RWPE2 (cell line): ENCODE data around the gene TRNAU1AP.

ENCODE experiments used
- ATAC-seq: fragments of 200-7000 bp; cut with Tn5 transposase; 3 replicates; pipeline ENCODE4 v1.9.1; 2021; ENCODE audit warnings: low read depth
- DNase-seq: peaks from one replicate; pipeline ENCODE4 v3.0.0-alpha.2; 2020; ENCODE audit warnings: low spot score
- H3K27ac ChIP-seq: fragments of 450-650 bp; 2 replicates; pipeline ENCODE4 v1.5.1; 2017; ENCODE audit warnings: mild to moderate bottlenecking; ENCODE audit not compliant: poor library complexity, severe bottlenecking
- H3K27me3 ChIP-seq: fragments of 250-450 bp; sonication (Bioruptor Pico); 2 replicates; pipeline ENCODE4 v1.5.1; 2021; ENCODE audit warnings: mild to moderate bottlenecking, moderate library complexity; ENCODE audit not compliant: insufficient read depth, poor library complexity, severe bottlenecking
- H3K36me3 ChIP-seq: fragments of 250-450 bp; sonication (Bioruptor Pico); 2 replicates; pipeline ENCODE4 v1.5.1; 2020; ENCODE audit warnings: low read depth, mild to moderate bottlenecking, moderate library complexity
- H3K4me1 ChIP-seq: fragments of 250-450 bp; sonication (Bioruptor Pico); 2 replicates; pipeline ENCODE4 v1.5.1; 2021; ENCODE audit warnings: mild to moderate bottlenecking, moderate library complexity; ENCODE audit not compliant: insufficient read depth, poor library complexity, severe bottlenecking
- H3K4me3 ChIP-seq: fragments of 250-450 bp; sonication (Bioruptor Pico); 2 replicates; pipeline ENCODE4 v1.5.1; 2021; ENCODE audit warnings: mild to moderate bottlenecking, moderate library complexity; ENCODE audit not compliant: severe bottlenecking
- H3K9me3 ChIP-seq: fragments of 250-450 bp; sonication (Bioruptor Pico); 2 replicates; pipeline ENCODE4 v1.5.1; 2021; ENCODE audit warnings: mild to moderate bottlenecking, moderate library complexity; ENCODE audit not compliant: severe bottlenecking
- CTCF ChIP-seq: fragments of 450-650 bp; IDR thresholded peaks from one replicate; pipeline ENCODE4 v1.5.1; 2017; ENCODE audit warnings: mild to moderate bottlenecking, moderate library complexity; ENCODE audit not compliant: poor library complexity, severe bottlenecking

Gene TRNAU1AP

GRCh38 chr1:28507247-28507645 lies 45.6 kb upstream of the TRNAU1AP start:
- H3K4me1 ChIP-seq = peaks cover 23% of the 10 kb centered on the region
- peak overlapping the region; percentile 99 for H3K27ac ChIP-seq
- peaks cover 62% of the 10 kb centered on the region for H3K36me3 ChIP-seq
- DNase-seq (no peak), ATAC-seq (no peak)
- H3K4me3 ChIP-seq = peak overlapping the region; percentile 67
- TF ChIP-seq CTCF = no peak
- H3K27me3 ChIP-seq = no peaks in the 10 kb centered on the region
- no peaks in the 10 kb centered on the region for H3K9me3 ChIP-seq

DNA sequence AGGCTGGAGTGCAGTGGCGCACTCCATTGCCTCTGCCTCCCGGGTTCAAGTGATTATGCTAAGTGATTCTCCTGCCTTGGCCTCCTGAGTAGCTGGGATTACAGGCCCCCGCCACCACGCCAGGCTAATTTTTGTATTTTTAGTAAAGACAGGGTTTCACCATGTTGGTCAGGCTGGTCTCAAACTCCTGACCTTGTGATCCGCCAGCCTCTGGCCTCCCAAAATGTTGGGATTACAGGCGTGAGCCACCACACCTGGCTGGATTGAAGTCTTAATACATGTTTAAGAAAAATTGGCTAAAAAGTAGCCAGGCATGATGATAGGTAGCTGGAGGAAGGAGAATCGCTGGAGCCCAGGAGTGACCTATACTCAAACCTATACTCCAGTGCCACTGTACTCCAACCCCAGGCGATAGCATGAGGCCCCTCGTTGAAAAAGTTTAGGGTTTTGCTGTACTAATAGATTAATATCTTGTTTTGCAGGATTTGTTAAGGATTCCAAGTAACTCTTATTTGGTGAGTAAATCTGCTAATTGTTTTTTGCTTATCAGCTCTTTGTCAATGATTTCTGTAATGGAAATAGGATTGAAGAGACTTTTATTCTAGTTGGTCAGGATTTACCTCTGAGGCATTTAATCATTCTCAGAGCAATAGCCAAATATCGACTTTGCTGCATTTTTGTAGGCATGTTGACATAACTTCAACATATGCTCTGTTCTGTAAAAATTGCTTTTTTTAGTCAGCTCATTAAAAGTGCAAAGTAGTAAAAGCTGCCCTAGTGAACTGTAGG lies 45.0 kb upstream of the TRNAU1AP start:
- Histone ChIP-seq H3K4me3 (peak overlapping the region; percentile 67), H3K36me3 (peaks cover 68% of the 10 kb centered on the region)

GRCh38 chr1:28508435-28508754 lies 44.5 kb upstream of the TRNAU1AP start:
- H3K4me3 ChIP-seq = peak overlapping the region; percentile 67
- no peak for ATAC-seq
- H3K36me3 ChIP-seq = peaks cover 74% of the 10 kb centered on the region
- peak overlapping the region; percentile 99 for H3K27ac ChIP-seq
- TF ChIP-seq CTCF = no peak
- H3K27me3 ChIP-seq = no peaks in the 10 kb centered on the region
- H3K4me1 ChIP-seq = peaks cover 23% of the 10 kb centered on the region
- no peak for DNase-seq
- H3K9me3 ChIP-seq = no peaks in the 10 kb centered on the region

More for the DNA sequence above, 45.0 kb upstream of the TRNAU1AP start:
- Histone ChIP-seq H3K27ac (peak overlapping the region; percentile 99), H3K4me1 (peaks cover 23% of the 10 kb centered on the region), H3K27me3 (no peaks in the 10 kb centered on the region), H3K9me3 (no peaks in the 10 kb centered on the region)
- TF ChIP-seq CTCF = no peak
- no peak for ATAC-seq
- DNase-seq = no peak

DNA sequence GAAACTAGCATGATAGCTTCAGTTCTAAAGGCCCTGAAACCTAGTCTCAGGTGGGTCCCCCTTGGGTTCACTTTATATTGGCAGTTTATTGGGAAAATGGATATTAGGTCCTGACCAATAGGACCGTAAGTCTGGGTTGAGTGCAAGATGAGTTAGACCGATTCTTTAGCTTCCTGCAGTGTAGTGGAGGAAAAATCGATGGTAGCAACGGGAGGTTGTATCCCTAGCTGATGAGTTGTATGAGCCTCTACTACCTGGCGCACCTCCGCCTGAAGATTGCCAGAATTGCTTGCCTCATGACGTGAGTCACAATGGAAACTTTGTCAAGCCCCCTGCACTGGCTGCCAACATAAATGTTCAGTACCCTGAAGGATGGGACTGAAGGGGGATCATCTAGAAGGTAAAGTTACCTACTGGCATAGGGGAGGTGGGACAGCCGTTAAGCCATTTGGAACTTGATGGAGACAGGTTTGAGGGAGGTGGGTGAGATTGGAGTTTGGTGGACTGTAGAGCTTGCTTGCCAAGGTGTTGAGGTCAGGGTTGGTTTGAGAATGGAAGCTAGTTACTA lies 43.1 kb upstream of the TRNAU1AP start:
- peak; percentile 1 for ATAC-seq
- no peak for DNase-seq
- no peak for TF ChIP-seq CTCF

More for the DNA sequence above, 43.1 kb upstream of the TRNAU1AP start:
- peaks cover 79% of the 10 kb centered on the region for H3K36me3 ChIP-seq
- peaks cover 23% of the 10 kb centered on the region for H3K4me1 ChIP-seq
- no peaks in the 10 kb centered on the region for H3K9me3 ChIP-seq
- no peak overlapping the region for H3K4me3 ChIP-seq
- H3K27me3 ChIP-seq = no peaks in the 10 kb centered on the region
- H3K27ac ChIP-seq = peak overlapping the region; percentile 99
